IPS-11a (cell line): Measurements from ENCODE around the gene SLFN12L.
"Not testable (repeated sequence)": the region's sequence is repeated elsewhere in the genome, so short reads cannot be mapped to it uniquely, and the experiment has no call there.

Experiments
- H3K4me3 ChIP-seq: one replicate; pipeline ENCODE4 v1.5.1; 2013; ENCODE audit warnings: low read depth, low read length, control low read depth

Gene SLFN12L

GRCh38 chr17:35498448-35499178, 38.9 kb downstream of the SLFN12L start:
- no peak overlapping the region for H3K4me3 ChIP-seq

GRCh38 chr17:35496451-35497290, 40.8 kb downstream of the SLFN12L start:
- H3K4me3 ChIP-seq, result no peak overlapping the region

GRCh38 chr17:35493040-35493439, 44.4 kb downstream of the SLFN12L start:
- no peak overlapping the region for H3K4me3 ChIP-seq

- H3K4me3 ChIP-seq, result no peak overlapping the region
Observed at GRCh38 chr17:35491417-35491816, 46.1 kb downstream of the SLFN12L start.

- no peak overlapping the region for H3K4me3 ChIP-seq
Observed at GRCh38 chr17:35489944-35490343, 47.5 kb downstream of the SLFN12L start.

- H3K4me3 ChIP-seq, result no peak overlapping the region
Observed at GRCh38 chr17:35488991-35489390, 48.5 kb downstream of the SLFN12L start.

GRCh38 chr17:35486920-35487732, 50.4 kb downstream of the SLFN12L start:
- H3K4me3 ChIP-seq, result no peak overlapping the region

- H3K4me3 ChIP-seq, result no peak overlapping the region
Observed at GRCh38 chr17:35479271-35479670, 58.2 kb downstream of the SLFN12L start.

- no peak overlapping the region for H3K4me3 ChIP-seq
Observed at GRCh38 chr17:35477248-35477647, 60.2 kb downstream of the SLFN12L start.

- no peak overlapping the region for H3K4me3 ChIP-seq
Observed at GRCh38 chr17:35476283-35476820, 61.1 kb downstream of the SLFN12L start.

- no peak overlapping the region for H3K4me3 ChIP-seq
Observed at GRCh38 chr17:35468475-35468874, 69.0 kb downstream of the SLFN12L start.

GRCh38 chr17:35467824-35468223, 69.7 kb downstream of the SLFN12L start:
- no peak overlapping the region for H3K4me3 ChIP-seq

GRCh38 chr17:35460354-35460851, 77.1 kb downstream of the SLFN12L start:
- peak overlapping the region; percentile 10 for H3K4me3 ChIP-seq

- not testable (repeated sequence) for H3K4me3 ChIP-seq
Observed at GRCh38 chr17:35454035-35454434, 83.4 kb downstream of the SLFN12L start.

GRCh38 chr17:35453171-35453570, 84.3 kb downstream of the SLFN12L start:
- no peak overlapping the region for H3K4me3 ChIP-seq

GRCh38 chr17:35449371-35449931, 88.0 kb downstream of the SLFN12L start:
- no peak overlapping the region for H3K4me3 ChIP-seq

GRCh38 chr17:35448899-35449227, 88.6 kb downstream of the SLFN12L start:
- H3K4me3 ChIP-seq, result peak overlapping the region; percentile 50

- H3K4me3 ChIP-seq, result peak within 1 kb of the TSS; percentile 50
Observed at GRCh38 chr17:35448214-35448898, 89.1 kb downstream of the SLFN12L start, which contains the start of gene SLFN13. TSS of gene SLFN13 (minus strand) at chr17:35448766. CDS start at chr17:35445680, 3,086 bp downstream.

- H3K4me3 ChIP-seq, result no peak overlapping the region
Observed at GRCh38 chr17:35447499-35447898, 90.0 kb downstream of the SLFN12L start.

GRCh38 chr17:35438433-35438832, 99.0 kb downstream of the SLFN12L start:
- H3K4me3 ChIP-seq, result no peak overlapping the region
